GM12891 (cell line): ENCODE results near the gene ATRNL1.

Experiments used
- POLR2AphosphoS5 ChIP-seq: IDR thresholded peaks from 2 replicates; pipeline ENCODE4 v1.6.1; 2011; ENCODE audit warnings: low read depth, low read length, control low read depth
- TAF1 ChIP-seq: IDR thresholded peaks from 2 replicates; pipeline ENCODE4 v1.6.1; 2011; ENCODE audit warnings: low read depth, low read length, control low read depth

DNA sequence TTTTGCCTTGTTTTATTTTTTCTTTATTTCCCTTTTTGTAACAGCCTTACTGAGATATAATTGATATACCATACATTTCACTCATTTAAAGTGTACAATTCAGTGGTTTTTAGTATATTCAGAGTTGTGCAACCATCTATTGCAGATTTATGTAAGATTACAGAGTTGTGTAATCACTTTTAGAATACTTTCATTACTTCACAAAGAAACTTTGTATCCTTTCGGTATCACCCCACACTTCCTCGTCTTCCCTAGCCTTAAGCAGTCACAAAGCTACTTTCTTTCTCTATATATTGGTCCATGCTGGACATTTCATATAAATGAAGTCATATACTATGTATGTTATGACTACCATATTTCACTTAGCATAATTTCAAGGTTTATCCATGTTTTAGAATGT lies 74.6 kb downstream of the ATRNL1 start:
- no peak for TF ChIP-seq POLR2AphosphoS5
- no peak for TF ChIP-seq TAF1
